CD4-positive, alpha-beta memory T cell (primary cell): ENCODE results near the gene PPP1R12A. TPM values are rescaled to one million over a fixed set of nuclear protein-coding genes. Genes with fewer than 3 reads are reported as not detected.

Experiments used
- CTCF ChIA-PET: fragments of 350-600 bp; sonication (Branson Sonifier 250); formaldehyde crosslinking; loops from one replicate; lab custom pipeline; 2021; ENCODE audit warnings: inconsistent platforms; ENCODE audit not compliant: partially characterized antibody; lab: Charles Lee
- POLR2A ChIA-PET: fragments of 350-600 bp; sonication (Branson Sonifier 250); formaldehyde crosslinking; loops from one replicate; lab custom pipeline; 2021; ENCODE audit not compliant: partially characterized antibody; lab: Charles Lee
- DNase-seq, 5 donors: peaks; one replicate each; pipeline versions ENCODE4 v3.0.0 to v3.0.0-alpha.2; 2020 to 2022; ENCODE audit warnings: mixed read lengths in 1 of 5
- H3K27ac ChIP-seq: one replicate; pipeline ENCODE4 v1.7.0; 2013; ENCODE audit warnings: low read depth, low read length
- H3K27me3 ChIP-seq: 2 replicates; pipeline ENCODE4 v1.7.0; 2013; ENCODE audit warnings: mild to moderate bottlenecking, low read length, moderate library complexity; ENCODE audit not compliant: insufficient read depth
- H3K36me3 ChIP-seq: 2 replicates; pipeline ENCODE4 v1.7.0; 2013; ENCODE audit warnings: mild to moderate bottlenecking, low read length, moderate library complexity; ENCODE audit not compliant: insufficient read depth
- H3K4me1 ChIP-seq: 2 replicates; pipeline ENCODE4 v1.7.0; 2013; ENCODE audit warnings: mild to moderate bottlenecking, low read length, moderate library complexity; ENCODE audit not compliant: insufficient read depth
- H3K4me3 ChIP-seq, 2 donors: one replicate each; pipeline ENCODE4 v1.7.0; 2013; ENCODE audit warnings: low read length in 2 of 2, mild to moderate bottlenecking in 1 of 2
- H3K9me3 ChIP-seq, 2 donors: one replicate each; pipeline ENCODE4 v1.7.0; 2013; ENCODE audit warnings: low read length in 2 of 2, control low read depth in 1 of 2; ENCODE audit not compliant: control insufficient read depth in 1 of 2
- H3K27ac Mint-ChIP-seq, 7 donors: one replicate each; pipeline ENCODE4 v1.8.0; 2020 to 2021; ENCODE audit warnings: mixed read lengths in 7 of 7, mild to moderate bottlenecking in 6 of 7, inconsistent platforms in 3 of 7, moderate library complexity in 3 of 7
- H3K27me3 Mint-ChIP-seq, 2 donors: one replicate each; pipeline ENCODE4 v1.8.0; 2020 to 2021; ENCODE audit warnings: mixed read lengths in 2 of 2
- H3K36me3 Mint-ChIP-seq, 2 donors: one replicate each; pipeline ENCODE4 v1.8.0; 2020 to 2021; ENCODE audit warnings: mixed read lengths in 2 of 2, inconsistent platforms in 1 of 2, mild to moderate bottlenecking in 1 of 2
- H3K4me1 Mint-ChIP-seq, 4 donors: one replicate each; pipeline ENCODE4 v1.8.0; 2020 to 2021; ENCODE audit warnings: mixed read lengths in 4 of 4, mild to moderate bottlenecking in 1 of 4
- H3K4me3 Mint-ChIP-seq, 8 donors: one replicate each; pipeline ENCODE4 v1.8.0; 2020 to 2021; ENCODE audit warnings: mixed read lengths in 8 of 8, mild to moderate bottlenecking in 7 of 8, moderate library complexity in 6 of 8, inconsistent platforms in 3 of 8
- H3K9me3 Mint-ChIP-seq, 8 donors: one replicate each; pipeline ENCODE4 v1.8.0; 2020 to 2021; ENCODE audit warnings: mixed read lengths in 8 of 8, mild to moderate bottlenecking in 5 of 8, inconsistent platforms in 3 of 8, moderate library complexity in 1 of 8
- intact Hi-C: fragments of 100-400 bp; cut with micrococcal nuclease; formaldehyde crosslinking; loops from one replicate; pipeline ENCODE4 v1.15.1; 2023
- polyA plus RNA-seq, 2 donors: library from polyadenylated mRNA; unstranded; fragments of 300-500 nt; fragmentation: Illumina TruSeq; gene quantifications; one replicate each; pipeline ENCODE4 v1.2.3, GENCODE V29; 2021
- total RNA-seq, 2 experiments: library from RNA; stranded (reverse); gene quantifications; one replicate each; pipeline ENCODE4 v1.2.3, GENCODE V29; 2021

PPP1R12A gene
- total and polyA plus RNA-seq, 4 experiments from 2014 or later = 73.1 to 130 (median 128) TPM

DNA sequence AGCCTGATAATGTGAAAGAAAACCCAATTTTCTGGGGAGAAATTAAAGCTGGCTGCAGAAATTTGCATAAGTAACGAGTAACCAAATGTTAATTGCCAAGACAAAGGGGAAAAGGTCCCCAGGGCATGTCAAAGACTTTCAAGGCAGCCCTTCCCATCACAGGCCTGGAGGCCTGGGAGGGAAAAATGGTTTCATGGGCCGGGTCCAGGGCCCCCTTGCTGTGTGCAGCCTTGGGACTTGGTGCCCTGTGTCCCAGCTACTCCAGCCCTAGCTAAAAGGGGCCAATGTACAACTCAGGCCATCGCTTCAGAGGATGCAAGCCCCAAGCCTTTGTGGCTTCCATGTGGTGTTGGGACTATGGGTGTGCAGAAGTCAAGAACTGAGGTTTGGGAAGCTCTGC lies 96.5 kb downstream of the PPP1R12A start:
- Histone ChIP-seq H3K27ac (no peak overlapping the region), H3K4me1 (peaks cover 37% of the 10 kb centered on the region), H3K36me3 (peaks cover 11% of the 10 kb centered on the region), H3K27me3 (no peaks in the 10 kb centered on the region), H3K4me3 (no peak overlapping the region), H3K9me3 (no peaks in the 10 kb centered on the region)
- ChIA-PET CTCF (no interaction called here), POLR2A (no interaction called here)
- Mint-ChIP-seq H3K36me3 (peaks cover 59 to 67% of the 10 kb centered on the region in 2 donors), H3K27ac (peak overlapping the region in 1 of 7 donors; percentile 88), H3K4me3 (peak overlapping the region in 1 of 8 donors; percentile 1), H3K9me3 (peaks cover 0 to 22% (median 11%) of the 10 kb centered on the region in 8 donors), H3K4me1 (peaks cover 46 to 80% (median 54%) of the 10 kb centered on the region in 4 donors), H3K27me3 (no peaks in the 10 kb centered on the region)
- DNase-seq = no peak
- intact Hi-C loops = no loop called here

DNA sequence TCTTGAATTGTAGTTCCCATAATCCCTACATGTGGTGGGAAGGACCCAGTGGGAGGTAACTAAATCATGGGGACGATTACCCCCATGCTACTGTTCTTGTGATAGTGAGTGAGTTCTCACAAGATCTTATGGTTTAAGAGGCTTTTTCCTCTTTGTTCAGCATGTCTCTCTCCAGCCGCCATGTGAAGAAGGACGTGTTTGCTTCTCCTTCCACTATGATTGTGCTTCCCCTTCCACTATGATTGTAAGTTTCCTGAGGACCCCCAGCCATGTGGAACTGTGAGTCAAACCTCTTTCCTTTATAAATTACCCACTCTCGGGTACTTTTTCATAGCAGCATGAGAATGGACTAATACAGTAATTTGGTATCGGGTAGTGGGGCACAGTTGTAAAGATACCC lies 97.3 kb downstream of the PPP1R12A start:
- H3K27ac Mint-ChIP-seq = no peak overlapping the region
- H3K4me3 Mint-ChIP-seq = peak overlapping the region in 1 of 8 donors; percentile 15
- Histone ChIP-seq H3K4me1 (peaks cover 34% of the 10 kb centered on the region), H3K27me3 (no peaks in the 10 kb centered on the region), H3K4me3 (no peak overlapping the region), H3K9me3 (no peaks in the 10 kb centered on the region), H3K27ac (no peak overlapping the region), H3K36me3 (peaks cover 11% of the 10 kb centered on the region)
- H3K36me3 Mint-ChIP-seq = peaks cover 55 to 61% of the 10 kb centered on the region in 2 donors
- H3K4me1 Mint-ChIP-seq = peaks cover 42 to 78% (median 54%) of the 10 kb centered on the region in 4 donors
- CTCF ChIA-PET = interaction anchor here (1.2 kb wide), 1 partner anchor 13 kb away, joined by 3 read pairs; no protein-coding TSS in a partner anchor
- no peak for DNase-seq
- H3K27me3 Mint-ChIP-seq = no peaks in the 10 kb centered on the region
- POLR2A ChIA-PET = no interaction called here
- intact Hi-C loops = no loop called here
- H3K9me3 Mint-ChIP-seq = peaks cover 0 to 22% (median 11%) of the 10 kb centered on the region in 8 donors

DNA sequence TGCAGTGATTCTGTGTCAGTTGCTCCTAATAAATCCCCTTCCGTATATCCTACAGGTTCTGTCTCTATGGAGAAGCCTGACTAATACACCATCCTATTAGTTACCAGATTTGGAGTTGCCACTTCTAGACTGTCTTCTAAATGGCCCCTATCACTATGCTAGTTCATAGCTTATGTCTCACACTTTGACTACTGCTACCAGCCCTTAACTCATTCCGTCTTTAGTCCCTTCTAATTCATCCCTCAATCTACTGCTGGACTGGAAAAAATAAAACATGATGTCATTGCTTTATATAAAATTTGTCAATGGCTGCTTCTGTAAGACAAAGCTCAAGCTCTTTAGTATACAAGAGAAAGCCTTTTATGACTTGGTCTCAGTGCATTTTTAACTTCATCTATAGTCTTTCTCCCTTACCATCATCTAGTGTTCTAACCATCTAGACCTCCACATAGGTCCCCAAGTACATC lies 99.5 kb downstream of the PPP1R12A start:
- no peak overlapping the region for H3K4me3 Mint-ChIP-seq
- peak overlapping the region in 3 of 7 donors; percentile 0 to 72 (median 63) for H3K27ac Mint-ChIP-seq
- Histone ChIP-seq H3K27ac (no peak overlapping the region), H3K27me3 (no peaks in the 10 kb centered on the region), H3K4me3 (no peak overlapping the region), H3K4me1 (peaks cover 32% of the 10 kb centered on the region), H3K36me3 (peaks cover 11% of the 10 kb centered on the region), H3K9me3 (no peaks in the 10 kb centered on the region)
- peaks cover 42 to 55% of the 10 kb centered on the region in 2 donors for H3K36me3 Mint-ChIP-seq
- CTCF ChIA-PET = no interaction called here
- H3K9me3 Mint-ChIP-seq = peaks cover 0 to 21% (median 10%) of the 10 kb centered on the region in 8 donors
- intact Hi-C loops = no loop called here
- no peaks in the 10 kb centered on the region for H3K27me3 Mint-ChIP-seq
- no peak for DNase-seq
- POLR2A ChIA-PET = no interaction called here
- H3K4me1 Mint-ChIP-seq = peaks cover 42 to 66% (median 54%) of the 10 kb centered on the region in 4 donors

DNA sequence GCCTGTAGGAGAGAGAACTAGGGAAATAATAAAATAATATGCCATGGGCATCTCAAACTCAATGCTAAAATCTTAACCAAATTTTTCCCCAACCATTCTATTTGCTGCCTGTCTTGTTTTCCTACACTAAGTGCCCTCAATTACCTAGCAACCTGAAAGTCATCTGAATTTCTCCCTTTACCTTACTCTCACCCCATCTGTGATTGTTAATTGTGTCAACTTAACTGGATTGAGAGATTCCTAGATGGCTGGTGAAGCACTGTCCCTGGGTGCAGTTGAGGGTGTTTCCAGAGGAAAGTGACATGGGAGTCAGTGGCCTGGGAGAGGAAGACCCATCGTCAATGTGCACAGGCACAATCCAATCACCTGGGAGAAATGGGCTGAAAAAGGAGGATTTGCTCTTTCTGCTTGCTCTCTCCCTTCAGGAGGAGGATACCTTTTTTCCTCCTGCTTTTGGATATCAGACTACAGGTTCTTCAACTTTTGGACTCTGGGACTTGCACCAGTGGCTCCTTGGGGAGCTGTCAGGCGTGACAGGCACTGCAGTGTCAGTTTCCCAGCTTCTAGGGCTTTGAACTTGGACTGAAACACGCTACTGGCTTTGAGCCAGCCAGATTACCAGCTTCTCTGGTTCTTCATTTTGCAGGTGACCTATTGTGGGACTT lies 100.1 kb downstream of the PPP1R12A start:
- Histone ChIP-seq H3K27ac (no peak overlapping the region), H3K27me3 (no peaks in the 10 kb centered on the region), H3K4me1 (peaks cover 34% of the 10 kb centered on the region), H3K36me3 (peaks cover 8% of the 10 kb centered on the region), H3K9me3 (no peaks in the 10 kb centered on the region), H3K4me3 (no peak overlapping the region)
- POLR2A ChIA-PET = no interaction called here
- intact Hi-C loops = no loop called here
- Mint-ChIP-seq H3K4me3 (no peak overlapping the region), H3K36me3 (peaks cover 36 to 53% of the 10 kb centered on the region in 2 donors), H3K9me3 (peaks cover 0 to 16% (median 9%) of the 10 kb centered on the region in 8 donors), H3K4me1 (peaks cover 42 to 62% (median 53%) of the 10 kb centered on the region in 4 donors), H3K27me3 (no peaks in the 10 kb centered on the region), H3K27ac (no peak overlapping the region)
- no peak for DNase-seq
- CTCF ChIA-PET = no interaction called here

DNA sequence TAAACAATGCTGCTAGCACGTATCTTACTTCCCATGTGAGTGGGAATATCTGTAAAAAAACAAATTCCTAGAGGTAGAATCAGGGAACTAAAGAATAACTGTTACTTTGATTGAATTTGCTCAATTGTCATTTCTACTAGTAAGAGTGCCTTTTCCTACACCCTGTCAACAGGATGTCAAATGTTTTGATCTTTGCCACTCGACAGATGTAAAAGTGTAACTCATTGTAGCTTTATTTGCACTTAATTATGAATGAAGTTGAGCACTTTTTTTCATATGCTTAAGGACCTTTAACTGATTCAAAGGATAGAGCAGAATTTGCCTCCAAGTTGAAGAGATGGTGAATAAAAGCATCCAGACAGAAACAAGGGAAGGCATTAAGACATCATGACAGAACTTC lies 104.5 kb downstream of the PPP1R12A start:
- H3K9me3 ChIP-seq = no peaks in the 10 kb centered on the region
- H3K27ac ChIP-seq = no peak overlapping the region
- H3K36me3 ChIP-seq = no peaks in the 10 kb centered on the region
- Mint-ChIP-seq H3K27me3 (no peaks in the 10 kb centered on the region), H3K27ac (peak overlapping the region in 4 of 7 donors; percentile 1 to 72 (median 48)), H3K36me3 (peaks cover 23 to 54% of the 10 kb centered on the region in 2 donors), H3K4me1 (peaks cover 40 to 61% (median 45%) of the 10 kb centered on the region in 4 donors), H3K9me3 (no peaks in the 10 kb centered on the region), H3K4me3 (peak overlapping the region in 3 of 8 donors; percentile 2 to 8 (median 6))
- no peaks in the 10 kb centered on the region for H3K27me3 ChIP-seq
- H3K4me3 ChIP-seq = no peak overlapping the region
- ChIA-PET CTCF (no interaction called here), POLR2A (interaction anchor here (2.0 kb wide), 1 partner anchor 104 kb away, joined by 5 read pairs; no protein-coding TSS in a partner anchor)
- peaks cover 32% of the 10 kb centered on the region for H3K4me1 ChIP-seq
- intact Hi-C loops = no loop called here
- DNase-seq = no peak

DNA sequence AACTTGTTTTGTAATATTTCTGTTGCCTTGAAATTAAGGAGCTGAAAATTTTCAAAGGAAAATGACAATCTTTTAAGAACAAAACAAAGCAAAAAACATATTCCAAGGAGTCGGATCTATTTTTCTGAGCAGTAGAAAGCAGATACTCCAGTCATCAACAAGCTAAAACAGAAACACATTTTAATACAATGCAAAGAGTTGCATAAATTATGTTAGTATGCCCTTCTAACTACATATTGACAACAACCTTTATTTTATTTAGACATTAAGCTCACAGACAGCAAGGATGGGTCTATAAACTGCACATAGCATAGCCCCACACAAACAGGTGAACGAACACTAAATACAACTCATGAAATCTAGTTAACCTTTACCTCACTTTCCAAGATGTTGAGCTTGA lies 106.0 kb downstream of the PPP1R12A start:
- Mint-ChIP-seq H3K4me1 (peaks cover 30 to 47% (median 37%) of the 10 kb centered on the region in 4 donors), H3K36me3 (peaks cover 22 to 46% of the 10 kb centered on the region in 2 donors)

DNA sequence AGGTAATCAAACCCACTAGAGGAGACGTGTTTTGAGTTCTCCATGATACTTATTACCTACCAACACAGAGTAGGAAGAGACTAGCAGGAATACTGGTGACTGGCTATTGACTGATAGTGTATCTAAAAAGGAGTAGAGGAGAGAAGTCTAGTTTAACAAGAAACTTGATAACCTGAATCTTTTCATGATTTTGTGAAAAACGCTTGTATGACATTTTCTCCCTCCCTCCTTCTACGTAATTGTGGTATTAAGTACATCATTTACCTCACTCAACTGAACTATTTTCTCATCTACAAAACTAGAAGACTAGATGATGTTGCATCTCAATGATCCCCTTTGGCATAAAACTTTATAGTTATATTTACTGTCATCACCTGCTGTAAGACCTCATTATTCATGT lies 107.4 kb downstream of the PPP1R12A start:
- peaks cover 17% of the 10 kb centered on the region for H3K4me1 ChIP-seq
- H3K4me1 Mint-ChIP-seq = peaks cover 21 to 34% (median 30%) of the 10 kb centered on the region in 4 donors
- DNase-seq = no peak
- no peak overlapping the region for H3K27ac ChIP-seq
- H3K27me3 ChIP-seq = no peaks in the 10 kb centered on the region
- no peaks in the 10 kb centered on the region for H3K36me3 ChIP-seq
- ChIA-PET POLR2A (no interaction called here), CTCF (no interaction called here)
- H3K27ac Mint-ChIP-seq = peak overlapping the region in 1 of 7 donors; percentile 18
- intact Hi-C loops = no loop called here
- H3K9me3 ChIP-seq = no peaks in the 10 kb centered on the region
- no peaks in the 10 kb centered on the region for H3K9me3 Mint-ChIP-seq
- peaks cover 19 to 43% of the 10 kb centered on the region in 2 donors for H3K36me3 Mint-ChIP-seq
- no peak overlapping the region for H3K4me3 ChIP-seq
- H3K27me3 Mint-ChIP-seq = no peaks in the 10 kb centered on the region
- no peak overlapping the region for H3K4me3 Mint-ChIP-seq

More for the DNA sequence above, 106.0 kb downstream of the PPP1R12A start:
- intact Hi-C loops = no loop called here
- Mint-ChIP-seq H3K27me3 (no peaks in the 10 kb centered on the region), H3K9me3 (no peaks in the 10 kb centered on the region), H3K27ac (no peak overlapping the region), H3K4me3 (no peak overlapping the region)
- DNase-seq = no peak
- Histone ChIP-seq H3K27ac (no peak overlapping the region), H3K4me3 (no peak overlapping the region), H3K9me3 (no peaks in the 10 kb centered on the region), H3K27me3 (no peaks in the 10 kb centered on the region), H3K4me1 (peaks cover 20% of the 10 kb centered on the region), H3K36me3 (no peaks in the 10 kb centered on the region)
- ChIA-PET POLR2A (no interaction called here), CTCF (interaction anchor here (1.0 to 1.2 kb wide), 2 partner anchors 358 to 441 kb away, joined by 3 read pairs; no protein-coding TSS in a partner anchor)
